HepG2 (cell line): ENCODE results near the gene NR2F6. TPM values are rescaled to one million over a fixed set of nuclear protein-coding genes. Genes with fewer than 3 reads are reported as not detected.

Source experiments
- ATAC-seq: fragments of 200-7000 bp; cut with Tn5 transposase; 3 replicates; pipeline ENCODE4 v1.9.1; 2020; ENCODE audit warnings: mild to moderate bottlenecking, moderate library complexity
- BruUV-seq: library from RNA; stranded (reverse); fragments of 400-500 nt; replicated peaks from 2 replicates; lab custom pipeline; 2021; lab: Mats Ljungman, UMichigan
- CTCF ChIA-PET: fragments of 300-600 bp; formaldehyde crosslinking; extraction: SDS; loops from one replicate; lab custom pipeline; 2021; ENCODE audit warnings: low total read pairs, inconsistent platforms, low intra/inter-chr PET ratio; lab: Yijun Ruan, JAX
- POLR2A ChIA-PET: fragments of 350-600 bp; sonication (Branson Sonifier 250); formaldehyde crosslinking; loops from one replicate; lab custom pipeline; 2020; ENCODE audit warnings: antibody characterized with exemption, inconsistent platforms; lab: Yijun Ruan, JAX
- DNase-seq: peaks from one replicate; pipeline ENCODE4 v3.0.0-alpha.2; 2015; ENCODE audit warnings: low spot score
- FAIRE-seq: peaks from 3 replicates; lab custom pipeline; 2011; peaks lifted over from hg19 to GRCh38; lab: Jason Lieb, UNC
- H2AFZ ChIP-seq: one replicate; pipeline ENCODE4 v1.6.1; 2011; ENCODE audit warnings: low read length, inconsistent platforms
- H3K27ac ChIP-seq: fragments of 300-600 bp; 3 replicates; pipeline ENCODE4 v1.8.0; 2011; ENCODE audit warnings: mixed run types, mild to moderate bottlenecking, mixed read lengths, low read length, inconsistent platforms; ENCODE audit not compliant: insufficient read depth; ENCODE audit errors: extremely low read length
- H3K27me3 ChIP-seq, 2 experiments: fragments of 200-600 bp in 1 of 2; 2 replicates in 1 of 2; 3 replicates in 1 of 2; pipeline versions ENCODE4 v1.6.0 to v1.8.0; 2011; ENCODE audit warnings: low read length in 2 of 2, mild to moderate bottlenecking in 2 of 2, moderate library complexity in 2 of 2, inconsistent platforms in 1 of 2; ENCODE audit not compliant: insufficient read depth in 2 of 2, control insufficient read depth in 1 of 2
- H3K36me3 ChIP-seq, 2 experiments: fragments of 200-600 bp in 1 of 2; replicated peaks in 1 of 2; 2 replicates in 1 of 2; 3 replicates in 1 of 2; pipeline versions ENCODE4 v1.5.1 to v1.8.0; 2011; ENCODE audit warnings: low read length in 2 of 2, inconsistent platforms in 1 of 2; ENCODE audit not compliant: insufficient read depth in 2 of 2, control insufficient read depth in 1 of 2
- H3K4me1 ChIP-seq: 2 replicates; pipeline ENCODE4 v1.5.1; 2012; ENCODE audit warnings: low read length, inconsistent platforms; ENCODE audit not compliant: insufficient read depth
- H3K4me2 ChIP-seq: 2 replicates; pipeline ENCODE4 v1.6.0; 2011; ENCODE audit warnings: low read depth, low read length, inconsistent platforms
- H3K4me3 ChIP-seq, 3 experiments: fragments of 200-600 bp in 1 of 3; sonication (generic), shearing (Covaris generic) in 1 of 3; replicated peaks in 1 of 3; 2 replicates each; pipeline ENCODE4 v1.5.1; 2011 to 2016; ENCODE audit warnings: low read length in 3 of 3, inconsistent platforms in 2 of 3, low read depth in 2 of 3, mild to moderate bottlenecking in 2 of 3, control low read depth in 1 of 3, mixed read lengths in 1 of 3; ENCODE audit not compliant: insufficient read depth in 1 of 3
- H3K79me2 ChIP-seq: one replicate; pipeline ENCODE4 v1.6.1; 2011; ENCODE audit warnings: low read length, inconsistent platforms; ENCODE audit not compliant: insufficient read depth
- H3K9ac ChIP-seq: 2 replicates; pipeline ENCODE4 v1.6.0; 2011; ENCODE audit warnings: mild to moderate bottlenecking, low read depth, low read length, inconsistent platforms; ENCODE audit not compliant: insufficient read depth
- H3K9me3 ChIP-seq: 2 replicates; pipeline ENCODE4 v1.5.1; 2012; ENCODE audit warnings: mild to moderate bottlenecking, low read length
- H4K20me1 ChIP-seq: 2 replicates; pipeline ENCODE4 v1.6.0; 2011; ENCODE audit warnings: inconsistent platforms, mild to moderate bottlenecking, low read length, moderate library complexity; ENCODE audit not compliant: insufficient read depth
- ARNTL ChIP-seq: sonication (generic); formaldehyde crosslinking; IDR thresholded peaks from 2 replicates; pipeline ENCODE4 v1.4.0; 2020; ENCODE audit warnings: mild to moderate bottlenecking, missing genetic modification reagents
- BHLHE40 ChIP-seq: IDR thresholded peaks from 2 replicates; pipeline ENCODE4 v1.6.1; 2011; ENCODE audit warnings: low read length, improper control_type of control experiment
- E2F1 ChIP-seq: sonication (generic); formaldehyde crosslinking; IDR thresholded peaks from 2 replicates; pipeline ENCODE4 v1.5.0; 2020; ENCODE audit warnings: missing genetic modification reagents
- EEA1 ChIP-seq: sonication (generic); formaldehyde crosslinking; IDR thresholded peaks from 2 replicates; pipeline ENCODE4 v1.5.1; 2020; ENCODE audit warnings: mild to moderate bottlenecking, missing genetic modification reagents, borderline replicate concordance
- ZBTB20 ChIP-seq: sonication (generic); formaldehyde crosslinking; IDR thresholded peaks from 2 replicates; pipeline ENCODE4 v1.8.1; 2023; ENCODE audit warnings: missing genetic modification reagents, low read depth, mild to moderate bottlenecking, borderline replicate concordance
- ZBTB43 ChIP-seq: sonication (generic); formaldehyde crosslinking; conservative IDR thresholded peaks from 2 replicates; pipeline ENCODE4 v1.4.0; 2020; ENCODE audit warnings: missing genetic modification reagents
- ZNF598 ChIP-seq: sonication (generic); formaldehyde crosslinking; IDR thresholded peaks from 2 replicates; pipeline ENCODE4 v1.5.1; 2020; ENCODE audit warnings: mild to moderate bottlenecking, missing genetic modification reagents, borderline replicate concordance
- WGBS: methylation state at CpG from one replicate; pipeline ENCODE4 v1.1.6; 2017; ENCODE audit warnings: low lambda C conversion rate; 5-methylcytosine and 5-hydroxymethylcytosine counted together
- in situ Hi-C: cut with HindIII; loops from 2 replicates; pipeline ENCODE4 v1.10.0; 2017; ENCODE audit warnings: low pct_unique_long_range_greater_than_20kb; ENCODE audit not compliant: extremely low pct_ligation_motif_present
- intact Hi-C: fragments of 100-400 bp; cut with micrococcal nuclease; formaldehyde crosslinking; loops from one replicate; pipeline ENCODE4 v1.10.0; 2022; ENCODE audit not compliant: unreplicated experiment
- polyA plus RNA-seq, 8 experiments: library from polyadenylated mRNA; depleted of rRNA in 3 of 8; stranded (reverse) in 7 of 8; unstranded in 1 of 8; fragments of >200 nt; fragmentation: Illumina TruSeq in 4 of 8; extraction: Trizol in 4 of 8; gene quantifications; 2 replicates each; pipeline versions ENCODE4 v1.2.1 to v1.2.3, GENCODE V29; 2011 to 2016; ENCODE audit warnings: low read depth in 4 of 8, missing spikeins in 1 of 8, mixed read lengths in 1 of 8; ENCODE audit not compliant: insufficient read depth in 1 of 8
- total RNA-seq, 5 experiments: library from RNA; depleted of rRNA; stranded (reverse); fragments of >200 nt; fragmentation: Illumina TruSeq; extraction: Trizol; gene quantifications; 2 replicates each; pipeline ENCODE4 v1.2.3, GENCODE V29; 2016; ENCODE audit warnings: low read depth in 1 of 5

The NR2F6 gene
- total and polyA plus RNA-seq, 2 of the 13 experiments (the other 11 are each of a cell fraction or from before 2014, with no cell fraction given): 30.9 to 72.4 TPM

GRCh38 chr19:17268754-17269153 lies 23.0 kb upstream of the NR2F6 start:
- no peak for ATAC-seq
- H3K4me1 ChIP-seq: peaks cover 25% of the 10 kb centered on the region
- FAIRE-seq: no peak
- H3K36me3 ChIP-seq: peaks cover 3 to 19% of the 10 kb centered on the region in 2 experiments; a peak in 3 of 5 replicates
- ChIA-PET CTCF (no interaction called here), POLR2A (interaction anchor here (0.6 to 2.4 kb wide), 7 partner anchors 11 to 137 kb away, joined by 3 to 40 read pairs (median 6); partner anchors contain the start of genes BST2, NR2F6, OCEL1 and USE1)
- no peak overlapping the region for H3K4me3 ChIP-seq
- H3K9ac ChIP-seq: no peak overlapping the region
- H3K27ac ChIP-seq: no peak overlapping the region
- intact Hi-C loops (loop anchor here (5.0 kb wide), 1 partner anchor 41 kb away; the partner anchor contains the start of gene OCEL1), in situ Hi-C loops (no loop called here)
- no peaks in the 10 kb centered on the region for H4K20me1 ChIP-seq
- DNase-seq: no peak
- peaks cover 13% of the 10 kb centered on the region for H3K79me2 ChIP-seq
- peaks cover 0 to 6% of the 10 kb centered on the region in 2 experiments; a peak in 2 of 5 replicates for H3K27me3 ChIP-seq
- TF ChIP-seq ZBTB20 (CRISPR knock-in tag) (no peak), BHLHE40 (no peak), ZNF598 (no peak), E2F1 (CRISPR knock-in tag) (no peak), ARNTL (no peak), ZBTB43 (no peak), EEA1 (no peak)
- no peaks in the 10 kb centered on the region for H3K9me3 ChIP-seq
- BruUV-seq: no TSS peak
- no peak overlapping the region for H2AFZ ChIP-seq
- H3K4me2 ChIP-seq: peak overlapping the region; percentile 91
- WGBS: 98% methylated on average over 6 of the region's 13 CpGs
